ENCODE measurements around the gene TMEM30A. TPM values are rescaled to one million over a fixed set of nuclear protein-coding genes. Genes with fewer than 3 reads are reported as not detected.

TMEM30A gene
- total RNA-seq, 1 experiment from 2014 or later, result 130 TPM

GRCh38 chr6:75331151-75331550 is 46.6 kb upstream of the TMEM30A start:
- POLR2A ChIA-PET, result no interaction called here
- TF ChIP-seq TCF7L2 (IDR thresholded peaks at IDR 0.05; ENCODE audit: low read depth, low read length), result no peak
- no peak for TF ChIP-seq REST (IDR thresholded peaks at IDR 0.05; ENCODE audit: insufficient read depth in 1 of 2, low read depth in 2 of 2, low read length in 1 of 2)
- TF ChIP-seq POLR2AphosphoS5 (IDR thresholded peaks at IDR 0.05; ENCODE audit: low read depth, low read length), result no peak
- no peak for TF ChIP-seq SIN3A (IDR thresholded peaks at IDR 0.05; ENCODE audit: borderline replicate concordance, insufficient read depth, low read depth, low read length)
- no peak for TF ChIP-seq CTCF (IDR thresholded peaks at IDR 0.05)

GRCh38 chr6:75329703-75330102 is 45.1 kb upstream of the TMEM30A start:
- intact Hi-C loops (cut with micrococcal nuclease; ENCODE audit: unreplicated experiment), result no loop called here
- in situ Hi-C loops (cut with HindIII; ENCODE audit: low pct_unique_long_range_greater_than_20kb, low sequenced_read_pairs), result no loop called here
- CTCF ChIA-PET, result no interaction called here
- TF ChIP-seq SIN3A (IDR thresholded peaks at IDR 0.05; ENCODE audit: borderline replicate concordance, insufficient read depth, low read depth, low read length) (no peak), CTCF (IDR thresholded peaks at IDR 0.05) (no peak), REST (IDR thresholded peaks at IDR 0.05; ENCODE audit: insufficient read depth in 1 of 2, low read depth in 2 of 2, low read length in 1 of 2) (no peak), TCF7L2 (IDR thresholded peaks at IDR 0.05; ENCODE audit: low read depth, low read length) (no peak), POLR2AphosphoS5 (IDR thresholded peaks at IDR 0.05; ENCODE audit: low read depth, low read length) (no peak)
- no TSS peak for BruUV-seq (replicated peaks)
- H3K36me3 ChIP-seq (ENCODE audit: control insufficient read depth, insufficient read depth, low read length), result no peaks in the 10 kb centered on the region
- peaks cover 3% of the 10 kb centered on the region; the same call in 1 of the 2 replicates for H3K27me3 ChIP-seq (ENCODE audit: control insufficient read depth, insufficient read depth, low read length)
- no peak overlapping the region for H3K4me3 ChIP-seq (ENCODE audit: low read depth in 2 of 2, low read length in 2 of 2)
- ATAC-seq, result no peak
- H3K9me3 ChIP-seq (ENCODE audit: control insufficient read depth, insufficient read depth, low read depth, low read length), result no peaks in the 10 kb centered on the region
- H3K4me1 ChIP-seq (ENCODE audit: control insufficient read depth, insufficient read depth, low read length), result no peaks in the 10 kb centered on the region
- H3K27ac ChIP-seq (ENCODE audit: low read length), result no peak overlapping the region
- DNase-seq (ENCODE audit: low read depth, low spot score), result no peak
- POLR2A ChIA-PET, result no interaction called here

More at GRCh38 chr6:75331151-75331550, 46.6 kb upstream of the TMEM30A start:
- CTCF ChIA-PET, result no interaction called here
- H3K27me3 ChIP-seq (ENCODE audit: control insufficient read depth, insufficient read depth, low read length), result peaks cover 3% of the 10 kb centered on the region; the same call in 1 of the 2 replicates
- no peak overlapping the region for H3K4me3 ChIP-seq (ENCODE audit: low read depth in 2 of 2, low read length in 2 of 2)
- ATAC-seq (no peak), DNase-seq (ENCODE audit: low read depth, low spot score) (no peak)
- no peaks in the 10 kb centered on the region for H3K9me3 ChIP-seq (ENCODE audit: control insufficient read depth, insufficient read depth, low read depth, low read length)
- no peaks in the 10 kb centered on the region for H3K36me3 ChIP-seq (ENCODE audit: control insufficient read depth, insufficient read depth, low read length)
- BruUV-seq (replicated peaks), result no TSS peak
- in situ Hi-C loops (cut with HindIII; ENCODE audit: low pct_unique_long_range_greater_than_20kb, low sequenced_read_pairs), result no loop called here
- no peak overlapping the region for H3K27ac ChIP-seq (ENCODE audit: low read length)
- intact Hi-C loops (cut with micrococcal nuclease; ENCODE audit: unreplicated experiment), result no loop called here
- no peaks in the 10 kb centered on the region for H3K4me1 ChIP-seq (ENCODE audit: control insufficient read depth, insufficient read depth, low read length)
